Measurements from ENCODE around the gene ZFYVE28. TPM values are rescaled to one million over a fixed set of nuclear protein-coding genes. Genes with fewer than 3 reads are reported as not detected.

Gene ZFYVE28
- polyA plus RNA-seq, 1 donor = 7.4 TPM

GRCh38 chr4:2365054-2365912, 53.2 kb downstream of the ZFYVE28 start:
- Histone ChIP-seq H3K4me1 (ENCODE audit: control insufficient read depth, insufficient read depth, low read length) (peaks cover 44% of the 10 kb centered on the region), H3K27ac (ENCODE audit: low read length) (no peak overlapping the region), H3K27me3 (ENCODE audit: control insufficient read depth, insufficient read depth, low read length) (no peaks in the 10 kb centered on the region), H3K4me3 (ENCODE audit: low read length) (peak overlapping the region; percentile 49), H3K9me3 (ENCODE audit: control insufficient read depth, low read depth, low read length) (no peaks in the 10 kb centered on the region), H3K36me3 (ENCODE audit: control insufficient read depth, insufficient read depth, low read length) (no peaks in the 10 kb centered on the region)
- WGBS (ENCODE audit: insufficient coverage, low lambda C conversion rate) = no CpG with 5 or more reads among the region's 41 CpGs
- peak; percentile 31 to 64 for DNase-seq

- peak overlapping the region; percentile 49 for H3K4me3 ChIP-seq (ENCODE audit: low read length)
- H3K27me3 ChIP-seq (ENCODE audit: control insufficient read depth, insufficient read depth, low read length) = no peaks in the 10 kb centered on the region
- peak; percentile 33 to 75 for DNase-seq
- H3K4me1 ChIP-seq (ENCODE audit: control insufficient read depth, insufficient read depth, low read length) = peaks cover 44% of the 10 kb centered on the region
- H3K36me3 ChIP-seq (ENCODE audit: control insufficient read depth, insufficient read depth, low read length) = no peaks in the 10 kb centered on the region
- no peaks in the 10 kb centered on the region for H3K9me3 ChIP-seq (ENCODE audit: control insufficient read depth, low read depth, low read length)
- H3K27ac ChIP-seq (ENCODE audit: low read length) = peak overlapping the region; percentile 90
- WGBS (ENCODE audit: insufficient coverage, low lambda C conversion rate) = no CpG with 5 or more reads among the region's 47 CpGs
These were observed 53.8 kb downstream of the ZFYVE28 start for GRCh38 chr4:2364654-2365053.

DNA sequence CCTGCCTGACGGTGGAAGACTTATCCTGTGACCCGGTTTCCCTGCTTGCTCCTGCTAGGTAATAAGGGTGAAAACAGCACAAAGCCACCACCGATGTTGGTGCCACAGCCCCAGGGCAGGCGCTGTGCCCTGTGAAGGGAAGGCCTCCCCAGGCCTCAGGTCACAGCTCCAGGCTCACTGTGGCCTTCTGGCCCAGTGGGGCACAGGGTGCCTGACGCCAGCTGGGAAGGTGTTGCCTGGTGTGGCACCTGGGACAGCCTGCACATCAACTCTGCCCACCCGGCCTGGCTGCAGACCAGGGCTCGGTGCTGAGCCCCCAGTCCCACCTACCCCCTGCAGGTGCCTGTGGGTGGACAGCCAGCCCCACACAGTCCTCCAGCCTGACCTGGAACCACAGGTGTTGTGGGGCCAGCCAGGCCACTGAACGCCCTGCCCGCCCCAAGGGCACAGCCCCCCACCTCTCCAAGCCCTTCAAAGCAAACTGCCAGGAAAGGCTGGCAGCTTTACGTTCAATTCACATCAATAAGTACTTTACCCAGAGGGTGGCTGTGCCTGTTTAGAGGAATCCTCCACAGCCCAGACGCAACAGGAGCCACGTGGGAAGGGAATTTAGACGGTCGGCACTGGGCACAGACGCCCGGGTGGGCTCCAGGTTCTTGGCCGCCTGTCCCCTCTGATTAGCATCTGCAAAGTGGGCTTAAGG, 54.3 kb downstream of the ZFYVE28 start:
- DNase-seq = no peak
- H3K36me3 ChIP-seq (ENCODE audit: control insufficient read depth, insufficient read depth, low read length) = no peaks in the 10 kb centered on the region
- H3K4me3 ChIP-seq (ENCODE audit: low read length) = peak overlapping the region; percentile 49
- WGBS (ENCODE audit: insufficient coverage, low lambda C conversion rate) = no CpG with 5 or more reads among the region's 17 CpGs
- H3K9me3 ChIP-seq (ENCODE audit: control insufficient read depth, low read depth, low read length) = no peaks in the 10 kb centered on the region
- H3K27me3 ChIP-seq (ENCODE audit: control insufficient read depth, insufficient read depth, low read length) = no peaks in the 10 kb centered on the region
- peak overlapping the region; percentile 90 for H3K27ac ChIP-seq (ENCODE audit: low read length)
- H3K4me1 ChIP-seq (ENCODE audit: control insufficient read depth, insufficient read depth, low read length) = peaks cover 44% of the 10 kb centered on the region

DNA sequence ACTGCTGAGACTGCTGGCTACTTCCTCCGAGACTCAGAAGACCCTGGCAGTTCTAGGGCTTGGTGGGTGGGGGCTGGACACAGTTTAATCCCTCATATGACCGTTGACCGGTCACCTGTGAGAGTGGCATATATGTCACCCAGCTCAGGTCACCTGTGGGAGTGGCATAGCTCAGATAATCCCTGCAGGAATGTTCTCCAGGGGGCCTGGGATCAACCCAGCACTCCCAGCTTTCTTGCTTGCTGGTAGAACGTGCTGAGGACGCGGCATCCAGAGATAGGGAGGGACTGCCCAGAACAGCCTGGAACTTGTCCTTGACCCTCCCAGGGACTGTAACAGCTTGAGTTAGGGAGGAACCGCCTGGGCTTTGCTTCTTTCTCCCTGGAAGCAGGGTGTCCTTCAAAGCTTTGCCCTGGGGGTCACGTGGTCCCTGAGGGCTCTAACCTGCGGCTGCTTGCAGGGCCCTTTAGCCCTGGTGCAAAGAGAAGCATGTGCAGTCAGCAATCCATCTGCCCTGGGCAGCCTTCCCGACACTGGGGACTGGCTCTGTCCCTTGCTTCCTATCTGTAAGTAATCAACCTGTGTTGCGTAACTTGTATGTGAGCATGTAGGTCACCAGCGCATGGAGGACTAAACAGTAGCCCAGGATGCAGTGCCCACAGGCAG, 55.3 kb downstream of the ZFYVE28 start:
- peaks cover 44% of the 10 kb centered on the region for H3K4me1 ChIP-seq (ENCODE audit: control insufficient read depth, insufficient read depth, low read length)
- no peaks in the 10 kb centered on the region for H3K27me3 ChIP-seq (ENCODE audit: control insufficient read depth, insufficient read depth, low read length)
- peak overlapping the region; percentile 90 for H3K27ac ChIP-seq (ENCODE audit: low read length)
- H3K36me3 ChIP-seq (ENCODE audit: control insufficient read depth, insufficient read depth, low read length) = no peaks in the 10 kb centered on the region
- H3K4me3 ChIP-seq (ENCODE audit: low read length) = no peak overlapping the region
- DNase-seq = peak; percentile 83 to 91
- 25% methylated on average over 2 of the region's 12 CpGs for WGBS (ENCODE audit: insufficient coverage, low lambda C conversion rate)
- no peaks in the 10 kb centered on the region for H3K9me3 ChIP-seq (ENCODE audit: control insufficient read depth, low read depth, low read length)

GRCh38 chr4:2362266-2363055, 56.0 kb downstream of the ZFYVE28 start:
- no CpG with 5 or more reads among the region's 15 CpGs for WGBS (ENCODE audit: insufficient coverage, low lambda C conversion rate)
- Histone ChIP-seq H3K4me3 (ENCODE audit: low read length) (no peak overlapping the region), H3K36me3 (ENCODE audit: control insufficient read depth, insufficient read depth, low read length) (no peaks in the 10 kb centered on the region), H3K27me3 (ENCODE audit: control insufficient read depth, insufficient read depth, low read length) (no peaks in the 10 kb centered on the region), H3K4me1 (ENCODE audit: control insufficient read depth, insufficient read depth, low read length) (peaks cover 44% of the 10 kb centered on the region), H3K27ac (ENCODE audit: low read length) (peak overlapping the region; percentile 90), H3K9me3 (ENCODE audit: control insufficient read depth, low read depth, low read length) (no peaks in the 10 kb centered on the region)
- no peak for DNase-seq

DNA sequence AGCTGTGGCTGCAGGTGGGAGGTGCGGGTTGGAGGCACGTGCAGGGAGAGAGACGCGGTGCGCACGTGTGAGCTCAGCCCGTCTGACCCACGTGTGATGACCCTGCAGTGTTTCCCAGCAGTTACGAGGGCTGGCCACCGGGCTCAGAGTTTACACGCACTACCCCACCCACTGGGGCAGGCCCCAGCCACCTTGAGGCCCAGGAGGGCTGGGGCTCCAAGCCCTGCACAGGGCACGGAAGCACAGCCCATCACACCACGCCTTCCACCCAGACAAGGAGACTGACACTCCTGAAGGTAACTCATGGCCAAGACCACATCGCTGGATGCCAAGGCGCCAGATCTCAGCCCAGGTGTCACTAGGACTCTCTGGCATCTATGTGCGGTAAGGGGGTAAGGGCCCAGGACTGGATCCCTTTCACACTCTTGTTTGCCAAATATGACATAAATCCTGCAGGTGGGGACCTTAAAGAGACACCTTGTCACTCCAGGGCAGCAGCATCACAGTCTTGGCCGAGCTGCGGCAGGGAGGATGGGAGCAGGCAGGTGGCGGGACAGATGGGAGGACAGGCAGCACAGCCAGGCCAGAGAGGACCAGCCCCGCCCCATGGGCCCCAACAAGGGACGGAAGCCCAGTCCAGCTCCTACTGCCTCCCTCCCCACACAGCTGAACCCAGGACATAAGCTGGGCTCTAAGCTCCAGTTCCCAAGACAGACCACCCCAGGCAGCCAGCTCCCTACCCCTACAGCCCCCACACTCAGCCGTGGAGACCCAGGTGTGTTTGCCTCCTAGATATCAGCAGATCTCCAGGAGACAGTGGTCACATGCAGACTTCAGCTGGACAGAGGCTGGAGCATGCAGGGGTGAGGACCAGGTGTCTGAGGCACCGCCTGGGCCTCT, 56.8 kb downstream of the ZFYVE28 start:
- no CpG with 5 or more reads among the region's 23 CpGs for WGBS (ENCODE audit: insufficient coverage, low lambda C conversion rate)
- Histone ChIP-seq H3K27ac (ENCODE audit: low read length) (peak overlapping the region; percentile 90), H3K27me3 (ENCODE audit: control insufficient read depth, insufficient read depth, low read length) (no peaks in the 10 kb centered on the region), H3K4me3 (ENCODE audit: low read length) (no peak overlapping the region), H3K36me3 (ENCODE audit: control insufficient read depth, insufficient read depth, low read length) (no peaks in the 10 kb centered on the region), H3K9me3 (ENCODE audit: control insufficient read depth, low read depth, low read length) (no peaks in the 10 kb centered on the region), H3K4me1 (ENCODE audit: control insufficient read depth, insufficient read depth, low read length) (peaks cover 44% of the 10 kb centered on the region)
- peak; percentile 67 to 73 for DNase-seq

GRCh38 chr4:2360396-2360730, 58.1 kb downstream of the ZFYVE28 start:
- Histone ChIP-seq H3K27me3 (ENCODE audit: control insufficient read depth, insufficient read depth, low read length) (no peaks in the 10 kb centered on the region), H3K9me3 (ENCODE audit: control insufficient read depth, low read depth, low read length) (no peaks in the 10 kb centered on the region), H3K27ac (ENCODE audit: low read length) (no peak overlapping the region), H3K36me3 (ENCODE audit: control insufficient read depth, insufficient read depth, low read length) (no peaks in the 10 kb centered on the region), H3K4me1 (ENCODE audit: control insufficient read depth, insufficient read depth, low read length) (peaks cover 40% of the 10 kb centered on the region), H3K4me3 (ENCODE audit: low read length) (no peak overlapping the region)
- no peak for DNase-seq
- WGBS (ENCODE audit: insufficient coverage, low lambda C conversion rate) = no CpG with 5 or more reads among the region's 6 CpGs

DNA sequence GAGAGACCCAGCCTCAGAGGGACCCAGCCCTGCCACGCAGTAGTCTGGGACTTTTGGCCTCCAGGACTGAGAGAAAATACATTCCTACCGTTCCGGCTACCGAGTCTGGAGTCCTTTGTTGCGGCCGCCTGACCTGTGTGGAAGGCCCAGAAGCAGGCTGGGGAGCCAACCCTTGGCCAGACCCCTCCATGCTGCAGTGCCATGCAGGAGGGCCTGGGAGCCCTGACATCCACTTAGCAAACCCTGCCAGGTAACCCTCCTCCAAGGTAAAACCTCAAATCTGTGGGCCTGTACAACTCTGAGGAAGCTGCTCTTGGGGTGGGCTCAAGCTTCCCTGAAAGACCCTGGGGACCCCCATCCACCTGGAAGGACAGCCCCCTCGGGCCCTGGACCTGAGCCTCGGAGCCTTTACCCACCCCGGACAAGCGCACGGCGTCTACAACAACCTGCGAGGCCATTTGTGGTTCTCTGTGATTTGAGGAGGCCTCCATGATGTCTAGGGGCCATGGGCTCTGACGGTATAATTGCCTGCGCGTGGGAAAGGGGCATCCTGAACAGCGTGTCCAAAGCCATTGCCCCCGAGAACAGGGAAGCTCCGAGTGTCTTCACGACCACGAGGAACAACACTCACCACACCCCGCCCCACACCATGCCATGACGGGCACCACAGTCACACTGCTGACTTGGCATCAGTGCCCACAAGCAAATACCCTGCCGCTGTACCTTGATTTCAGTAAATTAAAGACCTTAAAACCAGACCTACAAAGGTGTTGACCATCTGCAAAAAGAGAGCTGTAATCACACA, 58.7 kb downstream of the ZFYVE28 start:
- no CpG with 5 or more reads among the region's 24 CpGs for WGBS (ENCODE audit: insufficient coverage, low lambda C conversion rate)
- no peak for DNase-seq

More for the DNA sequence above, 58.7 kb downstream of the ZFYVE28 start:
- Histone ChIP-seq H3K4me3 (ENCODE audit: low read length) (no peak overlapping the region), H3K27me3 (ENCODE audit: control insufficient read depth, insufficient read depth, low read length) (no peaks in the 10 kb centered on the region), H3K4me1 (ENCODE audit: control insufficient read depth, insufficient read depth, low read length) (peaks cover 37% of the 10 kb centered on the region), H3K36me3 (ENCODE audit: control insufficient read depth, insufficient read depth, low read length) (no peaks in the 10 kb centered on the region), H3K9me3 (ENCODE audit: control insufficient read depth, low read depth, low read length) (no peaks in the 10 kb centered on the region), H3K27ac (ENCODE audit: low read length) (no peak overlapping the region)
